ENCODE measurements around the gene HOOK2. TPM values are rescaled to one million over a fixed set of nuclear protein-coding genes. Genes with fewer than 3 reads are reported as not detected.

HOOK2 gene
- total and polyA plus RNA-seq, 9 of the 15 experiments (the other 6 are each of a cell fraction or from before 2014, with no cell fraction given): 1.3 to 17.2 (median 9.9) TPM

DNA sequence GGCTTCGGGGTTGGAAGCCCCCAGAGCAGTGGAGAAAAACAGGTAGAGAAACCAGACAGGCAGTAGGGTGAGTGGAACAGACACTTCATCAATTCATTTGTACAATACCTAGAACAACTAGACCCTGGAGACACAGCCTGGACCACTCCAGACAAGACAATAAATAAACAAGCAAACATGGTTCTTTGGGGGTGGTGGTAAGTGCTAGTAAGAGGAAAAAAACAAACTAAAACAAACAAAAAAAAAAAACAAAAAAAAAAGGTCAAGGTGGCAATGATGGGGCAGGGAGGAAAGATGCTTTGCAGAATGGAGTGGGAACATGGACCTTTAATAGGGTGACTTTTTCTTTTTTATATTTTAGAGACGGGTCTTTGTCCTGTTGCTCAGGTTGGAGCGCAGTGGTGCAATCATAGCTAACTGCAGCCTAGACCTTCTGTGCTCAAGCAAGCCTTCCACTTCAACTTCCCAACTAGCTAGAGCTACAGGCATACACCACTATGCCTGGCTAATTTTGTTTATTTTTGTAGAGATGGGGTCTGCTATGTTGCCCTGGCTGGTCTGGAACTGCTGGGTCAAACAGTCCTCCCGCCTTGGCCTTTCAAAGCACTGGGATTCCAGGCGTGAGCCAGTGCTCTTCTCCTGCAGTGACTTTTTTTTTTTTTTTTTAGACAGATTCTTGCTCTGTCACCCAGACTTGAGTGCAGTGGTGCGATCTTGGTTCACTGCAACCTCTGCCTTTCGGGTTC, 19.0 kb upstream of the HOOK2 start:
- H3K36me3 ChIP-seq (ENCODE audit: control insufficient read depth, insufficient read depth, low read length): peaks cover 17% of the 10 kb centered on the region; the same call in 2 of the 3 replicates
- peaks cover 35% of the 10 kb centered on the region for H3K79me2 ChIP-seq (ENCODE audit: control insufficient read depth, insufficient read depth, low read length)
- H3K9me1 ChIP-seq (ENCODE audit: control insufficient read depth, insufficient read depth, low read length): no peaks in the 10 kb centered on the region
- POLR2A ChIA-PET: interaction anchor here (1.0 to 3.6 kb wide), 6 partner anchors 9 to 125 kb away, joined by 3 to 29 read pairs (median 7); partner anchors contain the start of genes RNASEH2A and THSD8
- DNase-seq (ENCODE audit: extremely low read depth in 1 of 4, low spot score in 3 of 4): peak in 1 of 4 experiments; percentile 22
- WGBS (ENCODE audit: insufficient coverage, low coverage, missing lambda C conversion rate): 77% methylated on average over 4 of the region's 7 CpGs
- H2AFZ ChIP-seq (ENCODE audit: low read depth, low read length): no peak overlapping the region
- CTCF ChIA-PET (ENCODE audit: low intra/inter-chr PET ratio): interaction anchor here (0.6 to 1.3 kb wide), 5 partner anchors 9 to 1413 kb away, joined by 3 to 8 read pairs (median 4); partner anchors contain the start of gene HOOK2
- intact Hi-C loops (cut with micrococcal nuclease) (loop anchor here (10.0 kb wide), 1 partner anchor 230 kb away; no protein-coding TSS in a partner anchor), in situ Hi-C loops (cut with MboI) (no loop called here)
- peaks cover 13% of the 10 kb centered on the region; the same call in 1 of the 2 replicates for H4K20me1 ChIP-seq (replicated peaks; ENCODE audit: control insufficient read depth, insufficient read depth, low read length)
- no TSS peak for BruUV-seq (replicated peaks)
- H3K4me1 ChIP-seq (replicated peaks in 1 of 2; ENCODE audit: control insufficient read depth in 2 of 2, insufficient read depth in 2 of 2, low read length in 2 of 2): peaks cover 24 to 66% of the 10 kb centered on the region in 2 experiments
- H3K4me2 ChIP-seq (ENCODE audit: insufficient read depth, low read length): peak overlapping the region; percentile 96
- TF ChIP-seq RFX1 (IDR thresholded peaks at IDR 0.05) (no peak), POLR2AphosphoS5 (IDR thresholded peaks at IDR 0.05; ENCODE audit: control insufficient read depth, insufficient read depth, low read depth, low read length) (no peak), SREBF1 (IDR thresholded peaks at IDR 0.05; ENCODE audit: borderline replicate concordance, low read depth, low read length) (no peak), PRMT5 (CRISPR knock-in tag; IDR thresholded peaks at IDR 0.05) (no peak), XRCC4 (IDR thresholded peaks at IDR 0.05; ENCODE audit: extremely low read depth, insufficient read depth, insufficient read length) (no peak), GABPA (tag; conservative IDR thresholded peaks at IDR 0.05; ENCODE audit: low read depth) (no peak), FUS (optimal IDR thresholded peaks at IDR 0.05; ENCODE audit: low read depth, low read length) (peak; percentile 1), FOXK2 (conservative IDR thresholded peaks at IDR 0.05 in 1 of 2, IDR thresholded peaks at IDR 0.05 in 1 of 2; ENCODE audit: low read depth in 2 of 2) (0 out of 4 replicates have a peak, but pooled peaks of 1 of the 2 experiments have one; percentile 19), FOXM1 (IDR thresholded peaks at IDR 0.05; ENCODE audit: low read depth) (no peak), FOXM1 (CRISPR knock-in tag; IDR thresholded peaks at IDR 0.05; ENCODE audit: low read depth) (no peak)
- TF ChIP-seq, protein P1, sequence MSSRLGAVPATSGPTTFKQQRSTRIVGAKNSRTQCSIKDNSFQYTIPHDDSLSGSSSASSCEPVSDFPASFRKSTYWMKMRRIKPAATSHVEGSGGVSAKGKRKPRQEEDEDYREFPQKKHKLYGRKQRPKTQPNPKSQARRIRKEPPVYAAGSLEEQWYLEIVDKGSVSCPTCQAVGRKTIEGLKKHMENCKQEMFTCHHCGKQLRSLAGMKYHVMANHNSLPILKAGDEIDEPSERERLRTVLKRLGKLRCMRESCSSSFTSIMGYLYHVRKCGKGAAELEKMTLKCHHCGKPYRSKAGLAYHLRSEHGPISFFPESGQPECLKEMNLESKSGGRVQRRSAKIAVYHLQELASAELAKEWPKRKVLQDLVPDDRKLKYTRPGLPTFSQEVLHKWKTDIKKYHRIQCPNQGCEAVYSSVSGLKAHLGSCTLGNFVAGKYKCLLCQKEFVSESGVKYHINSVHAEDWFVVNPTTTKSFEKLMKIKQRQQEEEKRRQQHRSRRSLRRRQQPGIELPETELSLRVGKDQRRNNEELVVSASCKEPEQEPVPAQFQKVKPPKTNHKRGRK (tag; IDR thresholded peaks at IDR 0.05): 0 out of 2 replicates have a peak, but pooled peaks have one; percentile 35
- TF ChIP-seq, protein P2, sequence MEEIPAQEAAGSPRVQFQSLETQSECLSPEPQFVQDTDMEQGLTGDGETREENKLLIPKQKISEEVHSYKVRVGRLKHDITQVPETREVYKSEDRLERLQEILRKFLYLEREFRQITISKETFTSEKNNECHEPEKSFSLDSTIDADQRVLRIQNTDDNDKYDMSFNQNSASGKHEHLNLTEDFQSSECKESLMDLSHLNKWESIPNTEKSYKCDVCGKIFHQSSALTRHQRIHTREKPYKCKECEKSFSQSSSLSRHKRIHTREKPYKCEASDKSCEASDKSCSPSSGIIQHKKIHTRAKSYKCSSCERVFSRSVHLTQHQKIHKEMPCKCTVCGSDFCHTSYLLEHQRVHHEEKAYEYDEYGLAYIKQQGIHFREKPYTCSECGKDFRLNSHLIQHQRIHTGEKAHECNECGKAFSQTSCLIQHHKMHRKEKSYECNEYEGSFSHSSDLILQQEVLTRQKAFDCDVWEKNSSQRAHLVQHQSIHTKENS (CRISPR knock-in tag; IDR thresholded peaks at IDR 0.05): no peak
- peak overlapping the region; percentile 89; the same call in 2 of the 3 replicates for H3K27ac ChIP-seq (ENCODE audit: extremely low read depth, low read depth, low read length)
- H3K9ac ChIP-seq (ENCODE audit: insufficient read depth in 1 of 2, low read depth in 2 of 2, low read length in 2 of 2): peak overlapping the region; percentile 89 to 97
- ATAC-seq: no peak
- no peaks in the 10 kb centered on the region for H3K27me3 ChIP-seq (ENCODE audit: control insufficient read depth in 2 of 2, insufficient read depth in 2 of 2, low read length in 2 of 2)
- FAIRE-seq: no peak
- H3K4me3 ChIP-seq: peak overlapping the region; percentile 83
- H3K9me3 ChIP-seq (replicated peaks; ENCODE audit: control insufficient read depth, insufficient read depth, low read depth, low read length): no peaks in the 10 kb centered on the region
